HepG2 (cell line): ENCODE measurements around the gene ROM1. TPM values are rescaled to one million over a fixed set of nuclear protein-coding genes. Genes with fewer than 3 reads are reported as not detected.

Experiments
- AHR ChIP-seq: IDR thresholded peaks from 2 replicates; pipeline ENCODE4 v1.6.1; 2018; ENCODE audit warnings: missing genetic modification reagents, missing compliant biosample characterization
- ARNTL ChIP-seq: sonication (generic); formaldehyde crosslinking; IDR thresholded peaks from 2 replicates; pipeline ENCODE4 v1.4.0; 2020; ENCODE audit warnings: mild to moderate bottlenecking, missing genetic modification reagents
- BHLHE40 ChIP-seq: IDR thresholded peaks from 2 replicates; pipeline ENCODE4 v1.6.1; 2011; ENCODE audit warnings: low read length, improper control_type of control experiment
- ESRRA ChIP-seq: sonication (generic); formaldehyde crosslinking; IDR thresholded peaks from 2 replicates; pipeline ENCODE4 v1.5.1; 2020; ENCODE audit warnings: mild to moderate bottlenecking, low read depth, missing genetic modification reagents
- FLYWCH1 ChIP-seq: sonication (generic); formaldehyde crosslinking; IDR thresholded peaks from 2 replicates; pipeline ENCODE4 v1.8.1; 2023; ENCODE audit warnings: mild to moderate bottlenecking, missing genetic modification reagents
- FOXM1 ChIP-seq: sonication (generic); formaldehyde crosslinking; IDR thresholded peaks from 2 replicates; pipeline ENCODE4 v1.5.0; 2020; ENCODE audit warnings: missing genetic modification reagents
- FOXO1 ChIP-seq: sonication (generic); formaldehyde crosslinking; IDR thresholded peaks from 2 replicates; pipeline ENCODE4 v1.4.0; 2020; ENCODE audit warnings: missing genetic modification reagents
- GABPA ChIP-seq, 2 experiments: IDR thresholded peaks; 2 replicates each; pipeline ENCODE4 v1.6.1; 2011 to 2016; ENCODE audit warnings: low read depth in 2 of 2, low read length in 1 of 2, missing biosample characterization in 1 of 2, missing genetic modification characterization in 1 of 2
- JDP2 ChIP-seq: sonication (generic); formaldehyde crosslinking; IDR thresholded peaks from 2 replicates; pipeline ENCODE4 v1.8.1; 2022; ENCODE audit warnings: missing genetic modification reagents, borderline replicate concordance
- MIER3 ChIP-seq: IDR thresholded peaks from 2 replicates; pipeline ENCODE4 v1.6.1; 2016; ENCODE audit warnings: missing compliant biosample characterization, borderline replicate concordance
- NFKBIZ ChIP-seq: IDR thresholded peaks from 2 replicates; pipeline ENCODE4 v1.6.1; 2018; ENCODE audit warnings: missing genetic modification reagents, missing compliant biosample characterization
- PAF1 ChIP-seq: IDR thresholded peaks from 2 replicates; pipeline ENCODE4 v1.6.1; 2016; ENCODE audit warnings: missing genetic modification reagents, missing compliant biosample characterization
- PRDM15 ChIP-seq: sonication (generic); formaldehyde crosslinking; IDR thresholded peaks from 2 replicates; pipeline ENCODE4 v1.4.0; 2020; ENCODE audit warnings: missing genetic modification reagents
- REL ChIP-seq: sonication (generic); formaldehyde crosslinking; conservative IDR thresholded peaks from 2 replicates; pipeline ENCODE4 v1.8.0; 2022; ENCODE audit warnings: mild to moderate bottlenecking, missing genetic modification reagents, moderate library complexity
- SNAPC2 ChIP-seq: sonication (generic); formaldehyde crosslinking; IDR thresholded peaks from 2 replicates; pipeline ENCODE4 v1.8.1; 2022; ENCODE audit warnings: mild to moderate bottlenecking, missing genetic modification reagents
- TRIM24 ChIP-seq: sonication (generic); formaldehyde crosslinking; IDR thresholded peaks from 2 replicates; pipeline ENCODE4 v1.8.0; 2022; ENCODE audit warnings: mild to moderate bottlenecking, missing genetic modification reagents
- ZBED4 ChIP-seq: sonication (generic); formaldehyde crosslinking; IDR thresholded peaks from 2 replicates; pipeline ENCODE4 v1.4.0; 2020; ENCODE audit warnings: missing genetic modification reagents, borderline replicate concordance
- ZMYM4 ChIP-seq: sonication (generic); formaldehyde crosslinking; IDR thresholded peaks from 2 replicates; pipeline ENCODE4 v1.8.1; 2023; ENCODE audit warnings: mild to moderate bottlenecking, missing genetic modification reagents
- ZNF430 ChIP-seq: sonication (generic); formaldehyde crosslinking; IDR thresholded peaks from 2 replicates; pipeline ENCODE4 v1.9.0; 2021; ENCODE audit warnings: mild to moderate bottlenecking, missing genetic modification reagents
- ZNF670 ChIP-seq: sonication (generic); formaldehyde crosslinking; IDR thresholded peaks from 2 replicates; pipeline ENCODE4 v1.8.0; 2022; ENCODE audit warnings: mild to moderate bottlenecking, missing genetic modification reagents, borderline replicate concordance
- ZNF674 ChIP-seq: sonication (generic); formaldehyde crosslinking; IDR thresholded peaks from 2 replicates; pipeline ENCODE4 v1.5.0; 2020; ENCODE audit warnings: low read depth, mild to moderate bottlenecking, missing genetic modification reagents
- polyA plus RNA-seq, 8 experiments: library from polyadenylated mRNA; depleted of rRNA in 3 of 8; stranded (reverse) in 7 of 8; unstranded in 1 of 8; fragments of >200 nt; fragmentation: Illumina TruSeq in 4 of 8; extraction: Trizol in 4 of 8; gene quantifications; 2 replicates each; pipeline versions ENCODE4 v1.2.1 to v1.2.3, GENCODE V29; 2011 to 2016; ENCODE audit warnings: low read depth in 4 of 8, missing spikeins in 1 of 8, mixed read lengths in 1 of 8; ENCODE audit not compliant: insufficient read depth in 1 of 8
- total RNA-seq, 5 experiments: library from RNA; depleted of rRNA; stranded (reverse); fragments of >200 nt; fragmentation: Illumina TruSeq; extraction: Trizol; gene quantifications; 2 replicates each; pipeline ENCODE4 v1.2.3, GENCODE V29; 2016; ENCODE audit warnings: low read depth in 1 of 5

Gene ROM1
- total and polyA plus RNA-seq, 2 of the 13 experiments (the other 11 are each of a cell fraction or from before 2014, with no cell fraction given), result 1.2 to 2.4 TPM

GRCh38 chr11:62645946-62646824, 33.1 kb downstream of the ROM1 start, which contains the start of gene GANAB (continued):
- TF ChIP-seq FOXO1 (CRISPR knock-in tag) (peak; percentile 3; the same call in 1 of the 2 replicates), AHR (CRISPR knock-in tag) (peak; percentile 22; the same call in 1 of the 2 replicates), TRIM24 (CRISPR knock-in tag) (no peak), ZNF670 (peak; percentile 73; the same call in 1 of the 2 replicates), ZNF430 (CRISPR knock-in tag) (peak; percentile 56; the same call in 1 of the 2 replicates), GABPA (IDR thresholded peaks at IDR 0.05; ENCODE audit: low read depth, low read length) (peak; percentile 66), GABPA (CRISPR knock-in tag; IDR thresholded peaks at IDR 0.05; ENCODE audit: low read depth) (peak; percentile 91), PRDM15 (CRISPR knock-in tag) (peak; percentile 87), FLYWCH1 (CRISPR knock-in tag) (no peak), ZBED4 (CRISPR knock-in tag) (no peak), ZNF674 (CRISPR knock-in tag) (no peak), ESRRA (CRISPR knock-in tag) (no peak; the same call in 1 of the 2 replicates), FOXM1 (CRISPR knock-in tag) (no peak), REL (CRISPR knock-in tag) (0 out of 2 replicates have a peak, but pooled peaks have one; percentile 70), ARNTL (peak; percentile 41), BHLHE40 (peak; percentile 52; the same call in 1 of the 2 replicates), MIER3 (peak; percentile 39; the same call in 1 of the 2 replicates), NFKBIZ (no peak), PAF1 (CRISPR knock-in tag) (no peak), ZMYM4 (CRISPR knock-in tag) (no peak; the same call in 1 of the 2 replicates), JDP2 (CRISPR knock-in tag) (no peak), SNAPC2 (no peak)
